ENCODE results near the gene CA5A. TPM values are rescaled to one million over a fixed set of nuclear protein-coding genes. Genes with fewer than 3 reads are reported as not detected.
A peak's percentile ranks its signal among the peaks of the same experiment; 100 is the strongest.

The CA5A gene
- total RNA-seq, 2 experiments from 2014 or later: not detected

GRCh38 chr16:87963400-87963799 lies 27.1 kb upstream of the CA5A start:
- peak overlapping the region; percentile 96 for H3K27ac Mint-ChIP-seq
- ChIA-PET CTCF (interaction anchor here (0.6 to 3.0 kb wide), 7 partner anchors 9 to 195 kb away, joined by 3 to 8 read pairs (median 3); partner anchors contain the start of gene BANP), POLR2A (interaction anchor here (0.6 to 1.4 kb wide), 3 partner anchors 12 to 567 kb away, joined by 3 to 4 read pairs (median 3); partner anchors contain the start of gene BANP)
- no peaks in the 10 kb centered on the region for H3K9me3 Mint-ChIP-seq (ENCODE audit: low read depth)
- peak overlapping the region; percentile 51 for H3K4me3 Mint-ChIP-seq
- peaks cover 79% of the 10 kb centered on the region for H3K4me1 Mint-ChIP-seq
- no peaks in the 10 kb centered on the region for H3K27me3 Mint-ChIP-seq
- intact Hi-C loops (cut with DNase I, micrococcal nuclease): loop anchor here (1.0 to 2.0 kb wide), 4 partner anchors 8 to 17 kb away; partner anchors contain the start of gene BANP (in 2 of the 2)
- H3K36me3 Mint-ChIP-seq (ENCODE audit: low read depth): peaks cover 15% of the 10 kb centered on the region
- peak; percentile 90 for DNase-seq
- peak; percentile 97 for ATAC-seq

- no peak overlapping the region for H3K4me3 Mint-ChIP-seq
- no peaks in the 10 kb centered on the region for H3K27me3 Mint-ChIP-seq
- DNase-seq: no peak
- CTCF ChIA-PET: interaction anchor here (0.6 to 3.0 kb wide), 4 partner anchors 8 to 212 kb away, joined by 3 to 8 read pairs (median 3); no protein-coding TSS in a partner anchor
- H3K9me3 Mint-ChIP-seq (ENCODE audit: low read depth): no peaks in the 10 kb centered on the region
- peaks cover 31% of the 10 kb centered on the region for H3K36me3 Mint-ChIP-seq (ENCODE audit: low read depth)
- no peak for ATAC-seq
- intact Hi-C loops (cut with DNase I, micrococcal nuclease): loop anchor here (1.0 to 2.0 kb wide), 2 partner anchors 19 to 25 kb away; no protein-coding TSS in a partner anchor
- H3K4me1 Mint-ChIP-seq: peaks cover 91% of the 10 kb centered on the region
- POLR2A ChIA-PET: no interaction called here
- H3K27ac Mint-ChIP-seq: peak overlapping the region; percentile 12
Measured at GRCh38 chr16:87961623-87962022, 25.3 kb upstream of the CA5A start.

GRCh38 chr16:87960852-87961251 lies 24.5 kb upstream of the CA5A start:
- intact Hi-C loops (cut with DNase I, micrococcal nuclease): no loop called here
- DNase-seq: no peak

GRCh38 chr16:87960296-87960695 lies 24.0 kb upstream of the CA5A start:
- CTCF ChIA-PET: interaction anchor here (1.1 kb wide), 1 partner anchor 12 kb away, joined by 4 read pairs; no protein-coding TSS in a partner anchor
- no peak for DNase-seq
- H3K27ac Mint-ChIP-seq: peak overlapping the region; percentile 85

More at GRCh38 chr16:87960852-87961251, 24.5 kb upstream of the CA5A start:
- Mint-ChIP-seq H3K4me3 (no peak overlapping the region), H3K36me3 (ENCODE audit: low read depth) (peaks cover 32% of the 10 kb centered on the region), H3K4me1 (peaks cover 91% of the 10 kb centered on the region), H3K27ac (no peak overlapping the region), H3K9me3 (ENCODE audit: low read depth) (no peaks in the 10 kb centered on the region), H3K27me3 (no peaks in the 10 kb centered on the region)
- POLR2A ChIA-PET: interaction anchor here (1.4 kb wide), 1 partner anchor 10 kb away, joined by 3 read pairs; the partner anchor contains the start of gene BANP
- ATAC-seq: no peak
- CTCF ChIA-PET: interaction anchor here (0.7 to 3.0 kb wide), 3 partner anchors 10 to 23 kb away, joined by 3 to 8 read pairs (median 4); partner anchors contain the start of gene BANP

GRCh38 chr16:87959391-87959990 lies 23.2 kb upstream of the CA5A start:
- no peaks in the 10 kb centered on the region for H3K9me3 Mint-ChIP-seq (ENCODE audit: low read depth)
- intact Hi-C loops (cut with DNase I, micrococcal nuclease): loop anchor here (10.0 kb wide), 3 partner anchors 615 to 1285 kb away; partner anchors contain the start of genes PIEZO1 (in 1 of the 2) and ZC3H18 (in 1 of the 2)
- DNase-seq (peak; percentile 32), ATAC-seq (no peak)
- ChIA-PET CTCF (no interaction called here), POLR2A (interaction anchor here (1.4 kb wide), 1 partner anchor 8 kb away, joined by 3 read pairs; the partner anchor contains the start of gene BANP)
- no peaks in the 10 kb centered on the region for H3K27me3 Mint-ChIP-seq
- H3K36me3 Mint-ChIP-seq (ENCODE audit: low read depth): peaks cover 34% of the 10 kb centered on the region
- peaks cover 92% of the 10 kb centered on the region for H3K4me1 Mint-ChIP-seq
- H3K4me3 Mint-ChIP-seq: peak overlapping the region; percentile 62
- peak overlapping the region; percentile 85 for H3K27ac Mint-ChIP-seq

More at GRCh38 chr16:87960296-87960695, 24.0 kb upstream of the CA5A start:
- Mint-ChIP-seq H3K27me3 (no peaks in the 10 kb centered on the region), H3K4me1 (peaks cover 92% of the 10 kb centered on the region), H3K36me3 (ENCODE audit: low read depth) (peaks cover 36% of the 10 kb centered on the region), H3K4me3 (peak overlapping the region; percentile 62), H3K9me3 (ENCODE audit: low read depth) (no peaks in the 10 kb centered on the region)
- POLR2A ChIA-PET: interaction anchor here (1.4 kb wide), 1 partner anchor 9 kb away, joined by 3 read pairs; the partner anchor contains the start of gene BANP
- ATAC-seq: no peak
- intact Hi-C loops (cut with DNase I, micrococcal nuclease): no loop called here

GRCh38 chr16:87958632-87959031 lies 22.3 kb upstream of the CA5A start:
- Mint-ChIP-seq H3K9me3 (ENCODE audit: low read depth) (no peaks in the 10 kb centered on the region), H3K4me3 (peak overlapping the region; percentile 62), H3K4me1 (peaks cover 92% of the 10 kb centered on the region), H3K36me3 (ENCODE audit: low read depth) (peaks cover 36% of the 10 kb centered on the region), H3K27ac (peak overlapping the region; percentile 85), H3K27me3 (no peaks in the 10 kb centered on the region)
- ATAC-seq (no peak), DNase-seq (no peak)
- ChIA-PET CTCF (no interaction called here), POLR2A (no interaction called here)
- intact Hi-C loops (cut with DNase I, micrococcal nuclease): loop anchor here (10.0 kb wide), 3 partner anchors 616 to 1286 kb away; partner anchors contain the start of genes PIEZO1 (in 1 of the 2) and ZC3H18 (in 1 of the 2)

- Mint-ChIP-seq H3K4me1 (peaks cover 90% of the 10 kb centered on the region), H3K27me3 (no peaks in the 10 kb centered on the region), H3K27ac (peak overlapping the region; percentile 96), H3K36me3 (ENCODE audit: low read depth) (peaks cover 43% of the 10 kb centered on the region), H3K4me3 (peak overlapping the region; percentile 79), H3K9me3 (ENCODE audit: low read depth) (no peaks in the 10 kb centered on the region)
- ATAC-seq (no peak), DNase-seq (no peak)
- intact Hi-C loops (cut with DNase I, micrococcal nuclease): loop anchor here (2.0 to 10.0 kb wide), 4 partner anchors 47 to 1287 kb away; partner anchors contain the start of genes PIEZO1 (in 1 of the 2) and ZC3H18 (in 1 of the 2)
- ChIA-PET POLR2A (interaction anchor here (2.3 kb wide), 1 partner anchor 26 kb away, joined by 7 read pairs; no protein-coding TSS in a partner anchor), CTCF (interaction anchor here (0.7 to 1.9 kb wide), 8 partner anchors 9 to 179 kb away, joined by 3 to 8 read pairs (median 4); no protein-coding TSS in a partner anchor)
Measured at GRCh38 chr16:87957296-87958094, 21.2 kb upstream of the CA5A start.

GRCh38 chr16:87956365-87957231 lies 20.3 kb upstream of the CA5A start:
- intact Hi-C loops (cut with DNase I, micrococcal nuclease): loop anchor here (1.0 to 10.0 kb wide), 5 partner anchors 25 to 1288 kb away; partner anchors contain the start of genes PIEZO1 (in 1 of the 2) and ZC3H18 (in 1 of the 2)
- POLR2A ChIA-PET: interaction anchor here (0.6 to 2.3 kb wide), 4 partner anchors 27 to 730 kb away, joined by 3 to 7 read pairs (median 4); no protein-coding TSS in a partner anchor
- ATAC-seq: peak; percentile 65
- H3K4me1 Mint-ChIP-seq: peaks cover 91% of the 10 kb centered on the region
- CTCF ChIA-PET: interaction anchor here (0.5 to 1.9 kb wide), 15 partner anchors 10 to 854 kb away, joined by 3 to 8 read pairs (median 4); partner anchors contain the start of gene ZC3H18
- peak overlapping the region; percentile 96 for H3K27ac Mint-ChIP-seq
- peaks cover 48% of the 10 kb centered on the region for H3K36me3 Mint-ChIP-seq (ENCODE audit: low read depth)
- H3K4me3 Mint-ChIP-seq: peak overlapping the region; percentile 79
- no peaks in the 10 kb centered on the region for H3K9me3 Mint-ChIP-seq (ENCODE audit: low read depth)
- no peaks in the 10 kb centered on the region for H3K27me3 Mint-ChIP-seq
- DNase-seq: peak; percentile 89

GRCh38 chr16:87956098-87956364 lies 19.7 kb upstream of the CA5A start:
- no peak for DNase-seq
- CTCF ChIA-PET: interaction anchor here (0.5 to 1.9 kb wide), 12 partner anchors 11 to 482 kb away, joined by 3 to 8 read pairs (median 4); no protein-coding TSS in a partner anchor

More at GRCh38 chr16:87956098-87956364, 19.7 kb upstream of the CA5A start:
- ATAC-seq: no peak
- H3K4me1 Mint-ChIP-seq: peaks cover 87% of the 10 kb centered on the region
- peak overlapping the region; percentile 79 for H3K4me3 Mint-ChIP-seq
- intact Hi-C loops (cut with DNase I, micrococcal nuclease): loop anchor here (1.0 to 10.0 kb wide), 5 partner anchors 25 to 1289 kb away; partner anchors contain the start of genes PIEZO1 (in 1 of the 2) and ZC3H18 (in 1 of the 2)
- peak overlapping the region; percentile 96 for H3K27ac Mint-ChIP-seq
- peaks cover 48% of the 10 kb centered on the region for H3K36me3 Mint-ChIP-seq (ENCODE audit: low read depth)
- POLR2A ChIA-PET: interaction anchor here (0.6 to 2.3 kb wide), 4 partner anchors 28 to 731 kb away, joined by 3 to 7 read pairs (median 4); no protein-coding TSS in a partner anchor
- no peaks in the 10 kb centered on the region for H3K27me3 Mint-ChIP-seq
- H3K9me3 Mint-ChIP-seq (ENCODE audit: low read depth): no peaks in the 10 kb centered on the region
